Measurements from ENCODE around the gene PNPT1. TPM values are rescaled to one million over a fixed set of nuclear protein-coding genes. Genes with fewer than 3 reads are reported as not detected.

The PNPT1 gene
- total and polyA plus RNA-seq, 9 of the 15 experiments (the other 6 are each of a cell fraction or from before 2014, with no cell fraction given), result 46.5 to 104 (median 62.7) TPM

- TF ChIP-seq CLOCK (CRISPR knock-in tag; IDR thresholded peaks at IDR 0.05; ENCODE audit: borderline replicate concordance), result 0 out of 2 replicates have a peak, but pooled peaks have one; percentile 57
- no peak for TF ChIP-seq RHOXF2B (CRISPR knock-in tag; conservative IDR thresholded peaks at IDR 0.05)
- 0 out of 2 replicates have a peak, but pooled peaks have one; percentile 12 for TF ChIP-seq RREB1 (CRISPR knock-in tag; IDR thresholded peaks at IDR 0.05)
- TF ChIP-seq CBX8 (IDR thresholded peaks at IDR 0.05; ENCODE audit: borderline replicate concordance, extremely low read depth, low read depth, low read length, poor library complexity, severe bottlenecking), result no peak
- TF ChIP-seq CBFA2T2 (conservative IDR thresholded peaks at IDR 0.05), result no peak
- TF ChIP-seq ZNF830 (CRISPR knock-in tag; IDR thresholded peaks at IDR 0.05), result 0 out of 2 replicates have a peak, but pooled peaks have one; percentile 32
- TF ChIP-seq ZBTB26 (CRISPR knock-in tag; IDR thresholded peaks at IDR 0.05), result no peak
- TF ChIP-seq HINFP (tag; conservative IDR thresholded peaks at IDR 0.05; ENCODE audit: low read depth), result no peak
- no peak for TF ChIP-seq E2F5 (CRISPR knock-in tag; IDR thresholded peaks at IDR 0.05)
- 0 out of 4 replicates have a peak, but pooled peaks have one; percentile 39 to 67 for TF ChIP-seq MLLT1 (IDR thresholded peaks at IDR 0.05)
Measured at GRCh38 chr2:55618025-55618274, 75.7 kb downstream of the PNPT1 start (continued).

All from K562 (cell line).